ENCODE data around the gene TMEM114. TPM values are rescaled to one million over a fixed set of nuclear protein-coding genes. Genes with fewer than 3 reads are reported as not detected.

The TMEM114 gene
- total and polyA plus RNA-seq, 7 experiments from 2014 or later = not detected

DNA sequence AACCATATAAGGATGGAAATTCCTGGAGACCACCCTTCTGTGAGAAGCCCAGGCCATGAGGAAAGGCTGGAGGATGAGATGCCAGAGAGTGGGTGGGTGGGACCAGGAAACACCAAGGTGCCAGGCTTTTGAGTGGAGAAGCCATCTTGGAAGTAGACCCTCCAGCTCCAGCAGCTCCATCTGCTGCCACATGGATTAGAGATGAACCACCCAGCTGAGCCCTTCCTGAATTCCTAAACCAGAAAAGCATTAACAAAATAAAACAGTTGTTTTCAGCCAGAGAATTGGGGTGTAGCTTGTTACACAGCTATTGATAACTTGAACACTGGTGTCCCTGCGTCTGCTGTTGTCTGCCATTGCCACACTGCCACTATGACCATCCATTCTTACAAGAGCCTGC lies 6.3 kb upstream of the TMEM114 start:
- H3K4me1 Mint-ChIP-seq = no peaks in the 10 kb centered on the region
- POLR2A ChIA-PET = no interaction called here
- H3K9me3 ChIP-seq (ENCODE audit: control insufficient read depth in 2 of 3, low read length in 3 of 3) = no peaks in the 10 kb centered on the region
- H3K9me3 Mint-ChIP-seq = peaks cover 0 to 4% (median 0%) of the 10 kb centered on the region in 11 donors
- no peak for ATAC-seq
- CTCF ChIA-PET = no interaction called here
- H3K27me3 ChIP-seq (ENCODE audit: control insufficient read depth in 2 of 2, insufficient read depth in 2 of 2, low read length in 2 of 2) = peaks cover 0 to 4% of the 10 kb centered on the region in 2 donors
- no peak for DNase-seq
- H3K36me3 Mint-ChIP-seq = peaks cover 0 to 5% (median 0%) of the 10 kb centered on the region in 5 donors
- intact Hi-C loops (cut with micrococcal nuclease) = no loop called here
- H3K36me3 ChIP-seq (ENCODE audit: control insufficient read depth in 2 of 3, insufficient read depth in 3 of 3, low read length in 3 of 3) = no peaks in the 10 kb centered on the region
- H3K4me3 Mint-ChIP-seq = no peak overlapping the region
- peaks cover 0 to 19% (median 5%) of the 10 kb centered on the region in 5 donors for H3K27me3 Mint-ChIP-seq
- H3K27ac ChIP-seq (ENCODE audit: low read depth, low read length) = no peak overlapping the region
- H3K4me3 ChIP-seq (ENCODE audit: low read length) = no peak overlapping the region
- H3K27ac Mint-ChIP-seq = no peak overlapping the region
- H3K4me1 ChIP-seq (ENCODE audit: control insufficient read depth in 2 of 2, insufficient read depth in 2 of 2, low read length in 2 of 2) = no peaks in the 10 kb centered on the region

DNA sequence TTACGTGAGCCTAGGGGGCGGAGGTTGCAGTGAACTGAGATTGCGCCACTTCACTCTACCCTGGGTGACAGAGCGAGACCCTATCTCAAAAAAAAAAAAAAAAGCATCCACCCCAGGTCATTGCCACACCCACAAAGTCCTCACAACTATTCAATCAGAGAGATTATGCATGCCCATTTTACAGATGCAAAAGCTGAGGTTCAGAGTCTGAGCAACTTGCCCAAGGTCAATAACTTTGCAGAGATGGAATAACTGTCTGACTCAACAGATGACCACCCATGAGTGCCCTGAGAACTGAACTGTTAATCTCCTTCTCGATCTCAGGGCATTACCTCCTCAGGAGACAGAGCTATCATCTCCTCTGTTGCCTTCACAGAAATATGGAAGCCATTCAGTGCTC lies 5.5 kb upstream of the TMEM114 start:
- intact Hi-C loops (cut with micrococcal nuclease) = no loop called here
- Histone ChIP-seq H3K9me3 (ENCODE audit: control insufficient read depth in 2 of 3, low read length in 3 of 3) (no peaks in the 10 kb centered on the region), H3K27ac (ENCODE audit: low read depth, low read length) (no peak overlapping the region), H3K4me1 (ENCODE audit: control insufficient read depth in 2 of 2, insufficient read depth in 2 of 2, low read length in 2 of 2) (no peaks in the 10 kb centered on the region), H3K27me3 (ENCODE audit: control insufficient read depth in 2 of 2, insufficient read depth in 2 of 2, low read length in 2 of 2) (peaks cover 0 to 5% of the 10 kb centered on the region in 2 donors), H3K4me3 (ENCODE audit: low read length) (no peak overlapping the region), H3K36me3 (ENCODE audit: control insufficient read depth in 2 of 3, insufficient read depth in 3 of 3, low read length in 3 of 3) (no peaks in the 10 kb centered on the region)
- ATAC-seq (no peak), DNase-seq (no peak)
- no peaks in the 10 kb centered on the region for H3K4me1 Mint-ChIP-seq
- no peak overlapping the region for H3K27ac Mint-ChIP-seq
- peaks cover 0 to 14% (median 4%) of the 10 kb centered on the region in 5 donors for H3K27me3 Mint-ChIP-seq
- ChIA-PET CTCF (no interaction called here), POLR2A (no interaction called here)
- H3K36me3 Mint-ChIP-seq = peaks cover 0 to 5% (median 0%) of the 10 kb centered on the region in 5 donors
- peaks cover 0 to 4% (median 0%) of the 10 kb centered on the region in 11 donors for H3K9me3 Mint-ChIP-seq
- H3K4me3 Mint-ChIP-seq = no peak overlapping the region

DNA sequence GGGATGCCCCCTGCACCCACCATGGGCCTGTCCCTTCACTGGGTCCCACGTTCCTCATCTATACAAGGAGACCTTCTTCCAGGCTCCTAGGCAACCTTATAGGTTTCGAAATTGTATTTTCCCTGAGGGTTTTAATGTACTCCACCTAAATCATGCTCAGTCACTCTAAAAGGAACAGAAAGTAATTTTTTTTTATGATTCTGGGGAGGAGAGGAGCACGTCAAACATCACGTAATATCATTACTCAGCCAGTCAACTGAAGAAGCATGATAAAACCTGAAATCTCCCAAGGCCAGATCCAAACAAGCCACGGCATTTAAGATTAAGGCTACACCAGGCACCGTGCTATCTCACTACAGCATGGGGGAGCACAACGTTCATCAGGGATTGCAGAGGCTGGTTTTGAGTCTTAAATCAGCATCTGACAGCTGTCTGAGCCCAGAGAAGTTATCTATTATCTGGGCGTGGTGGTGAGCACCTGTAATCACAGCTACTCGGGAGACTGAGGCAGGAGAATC lies 3.9 kb upstream of the TMEM114 start:
- H3K4me3 ChIP-seq (ENCODE audit: low read length) = no peak overlapping the region
- Mint-ChIP-seq H3K27me3 (peaks cover 5 to 18% (median 7%) of the 10 kb centered on the region in 5 donors), H3K4me1 (peaks cover 0 to 5% (median 0%) of the 10 kb centered on the region in 7 donors), H3K27ac (no peak overlapping the region), H3K36me3 (peaks cover 0 to 5% (median 0%) of the 10 kb centered on the region in 5 donors), H3K4me3 (no peak overlapping the region), H3K9me3 (peaks cover 0 to 7% (median 0%) of the 10 kb centered on the region in 11 donors)
- no peaks in the 10 kb centered on the region for H3K36me3 ChIP-seq (ENCODE audit: control insufficient read depth in 2 of 3, insufficient read depth in 3 of 3, low read length in 3 of 3)
- CTCF ChIA-PET = no interaction called here
- H3K27me3 ChIP-seq (ENCODE audit: control insufficient read depth in 2 of 2, insufficient read depth in 2 of 2, low read length in 2 of 2) = peaks cover 0 to 10% of the 10 kb centered on the region in 2 donors
- POLR2A ChIA-PET = no interaction called here
- no peak for DNase-seq
- no peak overlapping the region for H3K27ac ChIP-seq (ENCODE audit: low read depth, low read length)
- no peaks in the 10 kb centered on the region for H3K4me1 ChIP-seq (ENCODE audit: control insufficient read depth in 2 of 2, insufficient read depth in 2 of 2, low read length in 2 of 2)
- no peaks in the 10 kb centered on the region for H3K9me3 ChIP-seq (ENCODE audit: control insufficient read depth in 2 of 3, low read length in 3 of 3)
- intact Hi-C loops (cut with micrococcal nuclease) = no loop called here
- ATAC-seq = peak; percentile 26

DNA sequence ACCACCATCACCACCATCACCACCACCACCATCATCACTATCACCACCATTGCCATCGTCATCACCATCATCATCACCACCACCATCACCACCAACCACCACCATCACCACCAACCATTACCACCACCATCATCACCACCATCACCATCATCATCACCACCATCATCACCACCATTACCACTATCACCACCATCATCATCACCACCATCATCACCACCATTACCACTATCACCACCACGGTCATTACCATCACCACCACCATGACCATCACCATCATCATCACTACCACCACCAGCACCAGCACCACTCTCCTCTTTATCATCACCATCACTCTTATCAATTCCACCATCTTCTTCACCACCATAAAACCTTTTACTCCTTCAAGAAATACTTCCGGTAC lies 1.1 kb upstream of the TMEM114 start:
- no peak overlapping the region for H3K27ac Mint-ChIP-seq
- intact Hi-C loops (cut with micrococcal nuclease) = no loop called here
- ChIA-PET CTCF (no interaction called here), POLR2A (no interaction called here)
- no peak overlapping the region for H3K4me3 Mint-ChIP-seq
- H3K27me3 ChIP-seq (ENCODE audit: control insufficient read depth in 2 of 2, insufficient read depth in 2 of 2, low read length in 2 of 2) = peaks cover 0 to 17% of the 10 kb centered on the region in 2 donors
- no peaks in the 10 kb centered on the region for H3K36me3 ChIP-seq (ENCODE audit: control insufficient read depth in 2 of 3, insufficient read depth in 3 of 3, low read length in 3 of 3)
- H3K4me1 ChIP-seq (ENCODE audit: control insufficient read depth in 2 of 2, insufficient read depth in 2 of 2, low read length in 2 of 2) = no peaks in the 10 kb centered on the region
- H3K27me3 Mint-ChIP-seq = peaks cover 27 to 36% (median 32%) of the 10 kb centered on the region in 5 donors
- peaks cover 0 to 4% (median 0%) of the 10 kb centered on the region in 11 donors for H3K9me3 Mint-ChIP-seq
- peaks cover 0 to 7% (median 5%) of the 10 kb centered on the region in 7 donors for H3K4me1 Mint-ChIP-seq
- H3K9me3 ChIP-seq (ENCODE audit: control insufficient read depth in 2 of 3, low read length in 3 of 3) = no peaks in the 10 kb centered on the region
- no peak overlapping the region for H3K4me3 ChIP-seq (ENCODE audit: low read length)
- peaks cover 0 to 5% (median 0%) of the 10 kb centered on the region in 5 donors for H3K36me3 Mint-ChIP-seq
- DNase-seq = no peak
- no peak overlapping the region for H3K27ac ChIP-seq (ENCODE audit: low read depth, low read length)
- no peak for ATAC-seq

DNA sequence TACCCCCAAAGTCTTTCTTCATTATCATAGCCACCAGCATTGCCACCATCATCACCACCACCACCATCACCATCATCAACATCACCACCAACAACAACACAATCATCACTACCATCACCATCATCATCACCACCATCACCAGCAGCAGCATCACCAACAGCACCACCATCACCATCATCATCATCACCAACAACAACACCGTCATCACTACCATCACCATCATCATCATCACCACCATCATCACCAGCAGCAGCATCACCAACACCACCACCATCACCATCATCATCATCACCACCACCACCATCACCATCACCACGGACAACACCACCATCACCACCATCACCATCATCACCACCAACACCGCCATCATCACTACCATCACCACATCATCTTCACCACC lies 500 bp upstream of the TMEM114 start:
- Histone ChIP-seq H3K4me3 (ENCODE audit: low read length) (no peak overlapping the region), H3K27ac (ENCODE audit: low read depth, low read length) (no peak overlapping the region), H3K9me3 (ENCODE audit: control insufficient read depth in 2 of 3, low read length in 3 of 3) (no peaks in the 10 kb centered on the region), H3K36me3 (ENCODE audit: control insufficient read depth in 2 of 3, insufficient read depth in 3 of 3, low read length in 3 of 3) (no peaks in the 10 kb centered on the region), H3K4me1 (ENCODE audit: control insufficient read depth in 2 of 2, insufficient read depth in 2 of 2, low read length in 2 of 2) (no peaks in the 10 kb centered on the region), H3K27me3 (ENCODE audit: control insufficient read depth in 2 of 2, insufficient read depth in 2 of 2, low read length in 2 of 2) (peaks cover 0 to 17% of the 10 kb centered on the region in 2 donors)
- Mint-ChIP-seq H3K4me1 (peaks cover 0 to 7% (median 5%) of the 10 kb centered on the region in 7 donors), H3K27me3 (peaks cover 30 to 43% (median 33%) of the 10 kb centered on the region in 5 donors), H3K27ac (no peak overlapping the region), H3K4me3 (no peak overlapping the region), H3K9me3 (peaks cover 0 to 4% (median 0%) of the 10 kb centered on the region in 11 donors), H3K36me3 (no peaks in the 10 kb centered on the region)
- POLR2A ChIA-PET = no interaction called here
- CTCF ChIA-PET = no interaction called here
- DNase-seq = no peak
- intact Hi-C loops (cut with micrococcal nuclease) = no loop called here
- no peak for ATAC-seq

DNA sequence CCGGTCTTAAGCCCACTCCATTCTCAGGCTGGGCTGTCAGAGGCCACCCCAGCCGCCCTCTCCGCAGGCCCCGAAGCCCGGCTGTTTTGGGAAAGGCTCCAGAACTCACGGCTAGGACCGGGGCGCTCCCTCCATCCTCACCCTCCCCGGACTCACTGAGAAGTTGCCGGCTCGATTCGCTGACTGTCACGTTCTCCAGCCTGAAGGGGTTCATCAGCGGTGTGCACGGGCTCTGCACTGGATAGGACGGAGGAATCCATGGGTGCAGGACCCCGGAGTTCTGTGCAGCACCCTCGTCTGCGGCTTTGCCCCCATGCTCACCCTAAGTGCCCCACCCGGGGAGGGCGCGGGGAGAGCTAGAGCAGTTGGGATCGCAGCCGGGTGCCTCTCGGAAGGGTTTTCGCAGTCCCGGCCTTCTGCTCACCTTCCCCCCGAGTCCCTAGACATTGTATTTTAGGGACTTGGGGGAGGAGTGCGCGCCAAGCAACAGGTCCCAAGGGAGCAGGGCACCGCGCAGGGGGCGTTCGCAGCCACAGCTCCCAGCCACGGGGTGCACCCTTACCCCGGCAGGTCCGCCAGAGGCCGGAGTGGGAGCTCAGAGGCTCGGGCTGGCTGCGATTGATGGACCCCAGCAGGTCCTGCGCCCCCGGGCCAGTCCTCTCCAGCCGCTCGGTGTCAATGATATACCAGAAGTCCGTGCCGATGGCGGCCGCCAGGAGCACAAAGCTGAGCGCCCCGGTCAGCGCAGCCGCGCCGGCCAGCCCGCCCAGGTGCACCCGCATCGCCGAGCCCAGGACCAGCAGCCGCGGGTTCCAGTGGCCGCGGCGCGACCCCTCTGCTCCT lies 1.0 kb downstream of the TMEM114 start:
- peaks cover 0 to 17% of the 10 kb centered on the region in 2 donors for H3K27me3 ChIP-seq (ENCODE audit: control insufficient read depth in 2 of 2, insufficient read depth in 2 of 2, low read length in 2 of 2)
- no peaks in the 10 kb centered on the region for H3K9me3 ChIP-seq (ENCODE audit: control insufficient read depth in 2 of 3, low read length in 3 of 3)
- peaks cover 0 to 7% (median 5%) of the 10 kb centered on the region in 7 donors for H3K4me1 Mint-ChIP-seq
- H3K9me3 Mint-ChIP-seq = peaks cover 0 to 3% (median 0%) of the 10 kb centered on the region in 11 donors
- peak overlapping the region in 3 of 10 donors; percentile 12 to 40 (median 19) for H3K4me3 Mint-ChIP-seq
- no peaks in the 10 kb centered on the region for H3K36me3 ChIP-seq (ENCODE audit: control insufficient read depth in 2 of 3, insufficient read depth in 3 of 3, low read length in 3 of 3)
- H3K36me3 Mint-ChIP-seq = no peaks in the 10 kb centered on the region
- H3K27me3 Mint-ChIP-seq = peaks cover 34 to 49% (median 37%) of the 10 kb centered on the region in 5 donors
- CTCF ChIA-PET = no interaction called here
- POLR2A ChIA-PET = no interaction called here
- H3K4me3 ChIP-seq (ENCODE audit: low read length) = no peak overlapping the region
- no peaks in the 10 kb centered on the region for H3K4me1 ChIP-seq (ENCODE audit: control insufficient read depth in 2 of 2, insufficient read depth in 2 of 2, low read length in 2 of 2)
- no peak overlapping the region for H3K27ac Mint-ChIP-seq
- DNase-seq (no peak), ATAC-seq (no peak)
- no peak overlapping the region for H3K27ac ChIP-seq (ENCODE audit: low read depth, low read length)
- intact Hi-C loops (cut with micrococcal nuclease) = no loop called here
